Adrenal gland (tissue), 5 donors: ENCODE data around the gene RNF145.
"Not testable (repeated sequence)": the region's sequence is repeated elsewhere in the genome, so short reads cannot be mapped to it uniquely, and the experiment has no call there.

Experiments used
- CTCF ChIP-seq, 6 experiments: fragments of 450-650 bp in 4 of 6; fragments of 200-600 bp in 2 of 6; sonication (generic) in 1 of 6; IDR thresholded peaks; 1 replicate in 5 of 6; 2 replicates in 1 of 6; pipeline versions ENCODE4 v1.5.1 to v1.8.0; 2016 to 2021; ENCODE audit warnings: antibody characterized with exemption in 6 of 6, mild to moderate bottlenecking in 2 of 6, moderate library complexity in 1 of 6
- POLR2A ChIP-seq, 2 donors: fragments of 450-650 bp; IDR thresholded peaks; one replicate each; pipeline ENCODE4 v1.6.1; 2017; ENCODE audit warnings: antibody characterized with exemption in 2 of 2, mild to moderate bottlenecking in 2 of 2, moderate library complexity in 1 of 2
- donor health status: DM: no; HTN: no; CAD: no.

GRCh38 chr5:159145160-159145559, 64.2 kb downstream of the RNF145 start:
- not testable (repeated sequence) for TF ChIP-seq CTCF, POLR2A (IDR thresholded peaks at IDR 0.05)
